ENCODE measurements around the gene ITGA1.

ITGA1 gene

DNA sequence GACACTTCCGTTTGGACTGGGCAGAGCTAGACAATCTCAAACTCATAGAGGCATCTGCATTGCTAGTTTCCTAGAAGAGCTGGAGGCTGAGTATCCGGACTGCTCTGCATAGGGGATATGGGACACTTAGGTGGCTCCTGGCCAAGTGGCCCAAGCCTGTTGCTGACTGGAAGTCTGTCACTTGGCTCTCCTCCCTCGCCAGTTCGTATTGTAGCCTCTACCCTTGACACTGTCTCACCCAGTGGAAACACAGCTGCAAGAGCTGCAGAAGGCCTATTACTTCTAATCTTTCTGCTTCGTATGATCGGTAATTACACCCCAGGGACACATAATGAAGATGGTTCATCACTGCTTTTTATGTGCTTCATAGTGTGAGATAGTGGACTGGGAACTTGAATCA, 34.7 kb downstream of the ITGA1 start:
- no peak overlapping the region for H3K4me3 ChIP-seq (ENCODE audit: low read depth, low read length)
- ChIA-PET CTCF (interaction anchor here (1.0 to 1.7 kb wide), 2 partner anchors 10 to 11 kb away, joined by 4 to 5 read pairs; no protein-coding TSS in a partner anchor), POLR2A (no interaction called here)
- no peak for DNase-seq (ENCODE audit: low read depth, low spot score)
- TF ChIP-seq, protein P1, sequence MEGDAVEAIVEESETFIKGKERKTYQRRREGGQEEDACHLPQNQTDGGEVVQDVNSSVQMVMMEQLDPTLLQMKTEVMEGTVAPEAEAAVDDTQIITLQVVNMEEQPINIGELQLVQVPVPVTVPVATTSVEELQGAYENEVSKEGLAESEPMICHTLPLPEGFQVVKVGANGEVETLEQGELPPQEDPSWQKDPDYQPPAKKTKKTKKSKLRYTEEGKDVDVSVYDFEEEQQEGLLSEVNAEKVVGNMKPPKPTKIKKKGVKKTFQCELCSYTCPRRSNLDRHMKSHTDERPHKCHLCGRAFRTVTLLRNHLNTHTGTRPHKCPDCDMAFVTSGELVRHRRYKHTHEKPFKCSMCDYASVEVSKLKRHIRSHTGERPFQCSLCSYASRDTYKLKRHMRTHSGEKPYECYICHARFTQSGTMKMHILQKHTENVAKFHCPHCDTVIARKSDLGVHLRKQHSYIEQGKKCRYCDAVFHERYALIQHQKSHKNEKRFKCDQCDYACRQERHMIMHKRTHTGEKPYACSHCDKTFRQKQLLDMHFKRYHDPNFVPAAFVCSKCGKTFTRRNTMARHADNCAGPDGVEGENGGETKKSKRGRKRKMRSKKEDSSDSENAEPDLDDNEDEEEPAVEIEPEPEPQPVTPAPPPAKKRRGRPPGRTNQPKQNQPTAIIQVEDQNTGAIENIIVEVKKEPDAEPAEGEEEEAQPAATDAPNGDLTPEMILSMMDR (IDR thresholded peaks at IDR 0.05; ENCODE audit: insufficient read depth, low read length, missing control alignments): no peak

DNA sequence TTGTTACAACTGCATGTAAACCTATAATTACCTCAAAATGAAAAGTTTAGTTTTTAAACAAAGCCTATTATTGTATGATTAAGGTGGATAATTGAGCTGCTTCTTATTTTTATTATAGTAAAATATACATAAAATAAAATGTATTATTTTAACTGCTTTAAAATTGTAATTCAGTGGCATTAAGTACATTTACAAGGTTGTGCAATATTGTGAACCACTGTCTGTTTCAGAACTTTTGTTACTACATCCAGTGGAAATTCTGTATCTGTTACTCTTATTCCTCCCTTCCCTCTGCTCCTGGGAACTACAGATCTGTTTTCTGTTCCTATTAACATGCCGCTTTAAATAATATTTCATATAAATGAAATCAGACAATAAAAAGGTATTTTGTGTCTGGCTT, 37.1 kb downstream of the ITGA1 start:
- no peak overlapping the region for H3K4me3 ChIP-seq (ENCODE audit: low read depth, low read length)
- POLR2A ChIA-PET: no interaction called here
- CTCF ChIA-PET: interaction anchor here (1.4 kb wide), 1 partner anchor 15 kb away, joined by 6 read pairs; no protein-coding TSS in a partner anchor
- TF ChIP-seq, protein P1 (IDR thresholded peaks at IDR 0.05; ENCODE audit: insufficient read depth, low read length, missing control alignments): no peak
- no peak for DNase-seq (ENCODE audit: low read depth, low spot score)

DNA sequence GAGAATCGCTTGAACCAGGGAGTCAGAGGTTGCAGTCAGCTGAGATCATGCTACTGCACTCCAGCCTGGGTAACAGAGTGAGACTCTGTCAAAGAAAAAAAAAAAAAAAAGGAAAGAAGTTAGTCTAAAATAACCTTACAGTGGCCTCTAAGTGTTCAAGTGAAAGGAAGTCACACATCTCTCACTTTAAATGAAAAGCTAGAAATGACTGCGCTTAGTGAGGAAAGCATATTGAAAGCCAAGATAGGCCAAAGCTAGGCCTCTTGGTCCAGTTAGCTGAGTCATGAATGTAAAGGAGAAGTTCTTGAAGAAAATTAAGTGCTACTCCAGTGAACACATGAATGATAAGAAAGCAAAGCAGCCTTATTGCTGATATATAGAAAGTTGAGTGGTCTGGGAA, 38.1 kb downstream of the ITGA1 start:
- CTCF ChIA-PET: interaction anchor here (1.8 kb wide), 1 partner anchor 90 kb away, joined by 4 read pairs; no protein-coding TSS in a partner anchor
- H3K4me3 ChIP-seq (ENCODE audit: low read depth, low read length): no peak overlapping the region
- TF ChIP-seq, protein P1 (IDR thresholded peaks at IDR 0.05; ENCODE audit: insufficient read depth, low read length, missing control alignments): no peak
- DNase-seq (ENCODE audit: low read depth, low spot score): no peak
- POLR2A ChIA-PET: no interaction called here

DNA sequence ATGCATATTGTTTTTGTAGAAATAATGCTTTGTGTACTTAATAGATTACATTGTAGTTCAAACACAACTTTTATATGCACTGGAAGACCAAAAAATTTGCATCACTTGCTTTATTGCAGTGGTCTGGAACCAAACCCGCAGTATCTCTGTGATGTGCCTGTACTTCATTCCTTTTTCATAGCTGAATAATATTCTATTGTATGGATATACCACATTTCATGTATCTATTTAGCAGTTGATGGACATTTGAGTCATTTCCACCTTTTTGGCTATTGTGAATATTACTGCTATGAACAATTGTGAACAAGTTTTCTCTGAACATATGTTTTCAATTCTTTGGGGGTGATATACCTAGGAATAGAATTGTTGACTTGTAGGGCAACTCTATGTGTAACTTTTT, 40.1 kb downstream of the ITGA1 start:
- no peak for DNase-seq (ENCODE audit: low read depth, low spot score)
- no peak overlapping the region for H3K4me3 ChIP-seq (ENCODE audit: low read depth, low read length)
- ChIA-PET CTCF (no interaction called here), POLR2A (no interaction called here)
- TF ChIP-seq, protein P1 (IDR thresholded peaks at IDR 0.05; ENCODE audit: insufficient read depth, low read length, missing control alignments): no peak

DNA sequence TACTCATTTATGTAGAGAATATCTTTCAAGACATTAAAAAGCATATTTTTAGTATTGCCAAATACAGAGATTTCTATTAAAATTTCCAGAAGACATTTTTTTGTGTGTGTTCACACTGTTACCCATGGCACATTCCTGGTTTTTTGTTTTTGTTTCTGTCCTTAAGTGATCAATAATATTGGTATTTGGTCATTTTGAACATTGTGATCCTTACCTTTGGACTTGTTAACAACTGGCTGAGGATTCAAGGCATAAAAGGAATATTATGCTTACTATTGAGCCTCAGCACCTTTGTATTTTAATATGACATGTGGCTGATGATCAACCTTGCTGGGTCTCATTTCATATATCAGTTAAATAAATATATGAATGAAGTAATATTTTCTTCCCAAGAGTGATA, 41.9 kb downstream of the ITGA1 start:
- DNase-seq (ENCODE audit: low read depth, low spot score): no peak
- H3K4me3 ChIP-seq (ENCODE audit: low read depth, low read length): no peak overlapping the region
- POLR2A ChIA-PET: no interaction called here
- TF ChIP-seq, protein P1 (IDR thresholded peaks at IDR 0.05; ENCODE audit: insufficient read depth, low read length, missing control alignments): no peak
- CTCF ChIA-PET: no interaction called here

DNA sequence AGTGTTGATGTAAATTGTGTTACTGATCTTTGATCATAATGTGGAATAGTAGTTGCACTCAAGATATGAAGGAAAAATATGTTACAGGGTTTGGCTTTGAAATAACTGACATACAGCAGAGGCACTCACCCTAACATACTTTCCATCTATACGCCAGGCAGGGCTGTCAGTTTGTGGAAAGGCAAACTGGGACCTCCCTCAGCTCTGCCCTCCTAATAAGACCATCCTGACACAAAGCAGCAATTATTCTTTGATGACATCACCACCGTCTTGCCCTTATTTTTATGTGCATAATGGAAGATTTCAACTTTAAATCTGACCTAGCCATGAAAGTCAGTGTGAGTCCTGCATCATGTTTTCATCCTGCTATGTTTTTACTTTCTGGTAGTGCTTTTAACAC, 42.9 kb downstream of the ITGA1 start:
- CTCF ChIA-PET: no interaction called here
- no peak overlapping the region for H3K4me3 ChIP-seq (ENCODE audit: low read depth, low read length)
- POLR2A ChIA-PET: no interaction called here
- TF ChIP-seq, protein P1 (IDR thresholded peaks at IDR 0.05; ENCODE audit: insufficient read depth, low read length, missing control alignments): no peak
- DNase-seq (ENCODE audit: low read depth, low spot score): no peak
